CD14-positive monocyte (primary cell): Measurements from ENCODE around the gene TMEM175. TPM values are rescaled to one million over a fixed set of nuclear protein-coding genes. Genes with fewer than 3 reads are reported as not detected.

ENCODE experiments used
- DNase-seq, 3 donors: peaks; one replicate each; pipeline ENCODE4 v3.0.0-alpha.2; 2011 to 2022
- H2AFZ ChIP-seq: 2 replicates; pipeline ENCODE4 v1.6.0; 2012; ENCODE audit warnings: mild to moderate bottlenecking, low read depth, low read length, inconsistent platforms; ENCODE audit not compliant: insufficient read depth, poor library complexity, severe bottlenecking
- H3K27ac ChIP-seq, 2 donors: 1 replicate in 1 of 2; 2 replicates in 1 of 2; pipeline ENCODE4 v1.5.1; 2012 to 2013; ENCODE audit warnings: low read length in 2 of 2, control low read depth in 1 of 2, inconsistent platforms in 1 of 2, low read depth in 1 of 2, mild to moderate bottlenecking in 1 of 2
- H3K27me3 ChIP-seq, 2 donors: one replicate each; pipeline versions ENCODE4 v1.6.0 to v1.6.1; 2011 to 2013; ENCODE audit warnings: low read length in 2 of 2; ENCODE audit not compliant: control insufficient read depth in 2 of 2, insufficient read depth in 2 of 2
- H3K36me3 ChIP-seq, 2 donors: replicated peaks in 1 of 2; 1 replicate in 1 of 2; 2 replicates in 1 of 2; pipeline versions ENCODE4 v1.5.1 to v1.6.1; 2012 to 2013; ENCODE audit warnings: low read length in 2 of 2, control low read depth in 1 of 2, inconsistent platforms in 1 of 2, mild to moderate bottlenecking in 1 of 2; ENCODE audit not compliant: insufficient read depth in 2 of 2, control insufficient read depth in 1 of 2
- H3K4me1 ChIP-seq, 2 donors: 1 replicate in 1 of 2; 2 replicates in 1 of 2; pipeline versions ENCODE4 v1.5.1 to v1.6.1; 2012 to 2013; ENCODE audit warnings: low read length in 2 of 2, control low read depth in 1 of 2, inconsistent platforms in 1 of 2, mild to moderate bottlenecking in 1 of 2, moderate library complexity in 1 of 2; ENCODE audit not compliant: insufficient read depth in 2 of 2, control insufficient read depth in 1 of 2
- H3K4me2 ChIP-seq: replicated peaks from 2 replicates; pipeline ENCODE3; 2012; ENCODE audit warnings: low read length, moderate library complexity, mild to moderate bottlenecking; ENCODE audit not compliant: poor library complexity, severe bottlenecking; ENCODE audit errors: extremely low read depth
- H3K4me3 ChIP-seq, 3 experiments: fragments of 200-600 bp in 1 of 3; sonication (generic) in 1 of 3; replicated peaks in 1 of 3; 1 replicate in 2 of 3; 2 replicates in 1 of 3; pipeline ENCODE4 v1.5.1; 2011 to 2013; ENCODE audit warnings: low read length in 3 of 3, mild to moderate bottlenecking in 3 of 3, control low read depth in 2 of 3, low read depth in 2 of 3, inconsistent platforms in 1 of 3, moderate library complexity in 1 of 3
- H3K79me2 ChIP-seq: 2 replicates; pipeline ENCODE4 v1.6.0; 2012; ENCODE audit warnings: mild to moderate bottlenecking, control low read depth, inconsistent platforms, low read length, moderate library complexity; ENCODE audit not compliant: insufficient read depth
- H3K9ac ChIP-seq: 2 replicates; pipeline ENCODE4 v1.6.0; 2017; ENCODE audit warnings: low read length, mild to moderate bottlenecking; ENCODE audit not compliant: insufficient read depth, poor library complexity, severe bottlenecking
- H3K9me3 ChIP-seq, 2 donors: replicated peaks in 1 of 2; 1 replicate in 1 of 2; 2 replicates in 1 of 2; pipeline versions ENCODE4 v1.5.1 to v1.6.1; 2012 to 2013; ENCODE audit warnings: low read length in 2 of 2, control low read depth in 1 of 2; ENCODE audit not compliant: control insufficient read depth in 1 of 2, insufficient read depth in 1 of 2
- H4K20me1 ChIP-seq: 2 replicates; pipeline ENCODE4 v1.6.0; 2012; ENCODE audit warnings: mild to moderate bottlenecking, low read length, control low read depth, moderate library complexity; ENCODE audit not compliant: insufficient read depth
- H3K27ac Mint-ChIP-seq, 7 donors: one replicate each; pipeline ENCODE4 v1.8.0; 2020; ENCODE audit warnings: mild to moderate bottlenecking in 7 of 7, mixed read lengths in 7 of 7, moderate library complexity in 6 of 7, inconsistent platforms in 2 of 7
- H3K27me3 Mint-ChIP-seq, 3 donors: one replicate each; pipeline ENCODE4 v1.8.0; 2021 to 2022; ENCODE audit warnings: low read depth in 3 of 3, mild to moderate bottlenecking in 3 of 3, mixed read lengths in 3 of 3, moderate library complexity in 3 of 3, inconsistent platforms in 1 of 3
- H3K36me3 Mint-ChIP-seq, 2 donors: one replicate each; pipeline ENCODE4 v1.8.0; 2020; ENCODE audit warnings: mixed read lengths in 2 of 2, inconsistent platforms in 1 of 2, mild to moderate bottlenecking in 1 of 2
- H3K4me1 Mint-ChIP-seq: one replicate; pipeline ENCODE4 v1.8.0; 2020; ENCODE audit warnings: mild to moderate bottlenecking, mixed read lengths
- H3K4me3 Mint-ChIP-seq, 2 donors: one replicate each; pipeline ENCODE4 v1.8.0; 2020; ENCODE audit warnings: mild to moderate bottlenecking in 2 of 2, mixed read lengths in 2 of 2, moderate library complexity in 1 of 2
- H3K9me3 Mint-ChIP-seq, 7 donors: one replicate each; pipeline ENCODE4 v1.8.0; 2020 to 2022; ENCODE audit warnings: mixed read lengths in 7 of 7, mild to moderate bottlenecking in 6 of 7, moderate library complexity in 6 of 7, inconsistent platforms in 2 of 7
- WGBS: methylation state at CpG from one replicate; pipeline ENCODE4 v1.1.5; 2013; ENCODE audit warnings: missing lambda C conversion rate; ENCODE audit not compliant: insufficient coverage; 5-methylcytosine and 5-hydroxymethylcytosine counted together
- intact Hi-C, 2 donors: fragments of 100-400 bp; cut with micrococcal nuclease; formaldehyde crosslinking; loops; one replicate each; pipeline versions ENCODE4 v1.15.0 to v1.15.1; 2023
- polyA plus RNA-seq, 3 donors: library from polyadenylated mRNA; depleted of rRNA in 1 of 3; unstranded in 2 of 3; stranded (reverse) in 1 of 3; fragments of 300-500 nt in 2 of 3; fragments of >200 nt in 1 of 3; fragmentation: Illumina TruSeq in 2 of 3; gene quantifications; 1 replicate in 2 of 3; 2 replicates in 1 of 3; pipeline ENCODE4 v1.2.3, GENCODE V29; 2012 to 2021
- TF ChIP-seq, protein P1 (sequence below): fragments of 200-600 bp; IDR thresholded peaks from one replicate; pipeline ENCODE4 v1.8.0; 2022; ENCODE audit warnings: antibody characterized with exemption, mild to moderate bottlenecking

TMEM175 gene
- polyA plus RNA-seq, 3 donors = 18.9 to 216 (median 20.7) TPM

DNA sequence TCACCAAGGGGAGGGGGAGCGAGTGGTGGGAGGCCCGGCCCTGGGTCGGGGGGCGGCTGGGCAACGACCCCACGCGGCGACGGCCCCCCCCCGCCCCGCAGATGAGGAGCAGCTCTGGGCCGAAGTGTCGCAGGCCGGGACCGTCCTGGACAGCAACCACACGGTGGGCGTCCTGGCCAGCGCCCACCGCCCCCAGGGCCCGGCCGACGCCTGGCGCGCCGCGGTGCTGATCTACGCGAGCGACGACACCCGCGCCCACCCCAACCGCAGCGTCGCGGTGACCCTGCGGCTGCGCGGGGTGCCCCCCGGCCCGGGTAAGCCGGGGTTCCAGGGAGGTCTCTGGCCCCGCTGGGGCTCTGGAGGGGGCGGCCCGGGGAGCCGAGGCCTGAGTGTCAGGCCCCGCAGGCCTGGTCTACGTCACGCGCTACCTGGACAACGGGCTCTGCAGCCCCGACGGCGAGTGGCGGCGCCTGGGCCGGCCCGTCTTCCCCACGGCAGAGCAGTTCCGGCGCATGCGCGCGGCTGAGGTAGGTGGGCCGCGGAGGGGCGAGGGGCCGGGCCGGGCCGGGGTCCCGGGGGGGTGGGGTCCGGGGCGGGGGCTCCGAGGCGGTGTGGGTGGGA is 70.5 kb downstream of the TMEM175 start:
- Mint-ChIP-seq H3K36me3 (peaks cover 0 to 2% of the 10 kb centered on the region in 2 donors), H3K9me3 (peaks cover 6 to 37% (median 13%) of the 10 kb centered on the region in 7 donors), H3K4me1 (peaks cover 3% of the 10 kb centered on the region), H3K27me3 (peaks cover 67 to 90% (median 71%) of the 10 kb centered on the region in 3 donors), H3K27ac (no peak overlapping the region), H3K4me3 (no peak overlapping the region)
- Histone ChIP-seq H3K4me1 (peaks cover 4 to 12% of the 10 kb centered on the region in 2 donors), H3K27me3 (peaks cover 15 to 83% of the 10 kb centered on the region in 2 donors), H3K4me3 (no peak overlapping the region), H3K79me2 (no peaks in the 10 kb centered on the region), H3K9ac (no peak overlapping the region), H2AFZ (no peak overlapping the region), H4K20me1 (peaks cover 20% of the 10 kb centered on the region), H3K9me3 (peaks cover 4 to 9% of the 10 kb centered on the region in 2 donors), H3K36me3 (no peaks in the 10 kb centered on the region), H3K27ac (no peak overlapping the region), H3K4me2 (peak overlapping the region; percentile 11)
- 3% methylated on average over 60 of the region's 75 CpGs for WGBS
- TF ChIP-seq, protein P1, sequence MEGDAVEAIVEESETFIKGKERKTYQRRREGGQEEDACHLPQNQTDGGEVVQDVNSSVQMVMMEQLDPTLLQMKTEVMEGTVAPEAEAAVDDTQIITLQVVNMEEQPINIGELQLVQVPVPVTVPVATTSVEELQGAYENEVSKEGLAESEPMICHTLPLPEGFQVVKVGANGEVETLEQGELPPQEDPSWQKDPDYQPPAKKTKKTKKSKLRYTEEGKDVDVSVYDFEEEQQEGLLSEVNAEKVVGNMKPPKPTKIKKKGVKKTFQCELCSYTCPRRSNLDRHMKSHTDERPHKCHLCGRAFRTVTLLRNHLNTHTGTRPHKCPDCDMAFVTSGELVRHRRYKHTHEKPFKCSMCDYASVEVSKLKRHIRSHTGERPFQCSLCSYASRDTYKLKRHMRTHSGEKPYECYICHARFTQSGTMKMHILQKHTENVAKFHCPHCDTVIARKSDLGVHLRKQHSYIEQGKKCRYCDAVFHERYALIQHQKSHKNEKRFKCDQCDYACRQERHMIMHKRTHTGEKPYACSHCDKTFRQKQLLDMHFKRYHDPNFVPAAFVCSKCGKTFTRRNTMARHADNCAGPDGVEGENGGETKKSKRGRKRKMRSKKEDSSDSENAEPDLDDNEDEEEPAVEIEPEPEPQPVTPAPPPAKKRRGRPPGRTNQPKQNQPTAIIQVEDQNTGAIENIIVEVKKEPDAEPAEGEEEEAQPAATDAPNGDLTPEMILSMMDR = no peak
- intact Hi-C loops = loop anchor here (10.0 kb wide), 1 partner anchor 582 kb away; no protein-coding TSS in a partner anchor
- DNase-seq = no peak

- no peak overlapping the region for H3K4me2 ChIP-seq
Measured at GRCh38 chr4:1003271-1004070, 71.2 kb downstream of the TMEM175 start.

More at GRCh38 chr4:1003271-1004070, 71.2 kb downstream of the TMEM175 start:
- 25% methylated on average over 49 of the region's 63 CpGs for WGBS
- H3K4me1 ChIP-seq = peaks cover 5 to 13% of the 10 kb centered on the region in 2 donors
- Mint-ChIP-seq H3K27me3 (peaks cover 67 to 90% (median 71%) of the 10 kb centered on the region in 3 donors), H3K27ac (no peak overlapping the region), H3K4me1 (peaks cover 4% of the 10 kb centered on the region), H3K4me3 (peak overlapping the region in 1 of 2 donors; percentile 63), H3K36me3 (peaks cover 0 to 2% of the 10 kb centered on the region in 2 donors), H3K9me3 (peaks cover 6 to 35% (median 14%) of the 10 kb centered on the region in 7 donors)
- peaks cover 0 to 9% of the 10 kb centered on the region in 2 donors for H3K9me3 ChIP-seq
- peaks cover 14 to 83% of the 10 kb centered on the region in 2 donors for H3K27me3 ChIP-seq
- intact Hi-C loops = loop anchor here (10.0 kb wide), 1 partner anchor 581 kb away; no protein-coding TSS in a partner anchor
- no peak overlapping the region for H2AFZ ChIP-seq
- peaks cover 13% of the 10 kb centered on the region for H4K20me1 ChIP-seq
- TF ChIP-seq, protein P1 = no peak
- no peak for DNase-seq
- no peak overlapping the region for H3K4me3 ChIP-seq
- no peaks in the 10 kb centered on the region for H3K79me2 ChIP-seq
- H3K9ac ChIP-seq = no peak overlapping the region
- no peaks in the 10 kb centered on the region for H3K36me3 ChIP-seq
- no peak overlapping the region for H3K27ac ChIP-seq
